ACHN (cell line): ENCODE measurements around the gene GRM5.

Experiments used
- DNase-seq: peaks from one replicate; pipeline ENCODE4 v3.0.0-alpha.2; 2015
- in situ Hi-C: cut with HindIII; loops from 2 replicates; pipeline ENCODE4 v1.10.0; 2017; ENCODE audit warnings: low sequenced_read_pairs, low pct_ligation_motif_present, low pct_unique_long_range_greater_than_20kb

Gene GRM5

DNA sequence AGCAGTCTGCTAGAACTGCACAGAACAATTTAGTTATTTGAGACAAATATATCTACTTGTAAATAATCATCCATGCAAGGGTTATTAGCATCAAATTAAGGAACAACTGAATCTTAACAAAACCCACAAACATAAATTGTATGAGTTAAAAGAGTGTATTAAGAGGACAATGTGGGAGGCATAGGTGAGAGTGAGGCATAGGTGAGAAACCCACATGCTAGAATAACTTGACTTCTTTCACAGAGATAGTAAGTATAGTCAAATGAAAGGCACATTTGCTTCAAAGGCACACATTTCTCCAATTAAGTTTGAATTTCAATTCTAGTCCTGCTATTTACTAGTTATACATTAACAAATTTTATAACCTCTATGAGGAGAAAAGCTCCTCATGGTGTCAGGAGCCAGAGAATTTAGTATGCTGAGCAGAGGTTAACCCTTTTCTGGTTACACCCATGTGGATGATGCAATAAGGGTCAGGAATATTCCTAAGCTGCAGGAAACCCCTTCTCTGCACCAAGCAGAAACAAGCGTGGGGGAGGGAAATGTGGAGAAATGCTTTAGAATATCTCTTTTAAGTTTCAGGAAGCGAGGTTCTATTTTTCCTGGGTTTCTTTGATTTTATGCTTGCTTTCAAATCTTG is 264.2 kb downstream of the GRM5 start:
- in situ Hi-C loops, result no loop called here
- no peak for DNase-seq

DNA sequence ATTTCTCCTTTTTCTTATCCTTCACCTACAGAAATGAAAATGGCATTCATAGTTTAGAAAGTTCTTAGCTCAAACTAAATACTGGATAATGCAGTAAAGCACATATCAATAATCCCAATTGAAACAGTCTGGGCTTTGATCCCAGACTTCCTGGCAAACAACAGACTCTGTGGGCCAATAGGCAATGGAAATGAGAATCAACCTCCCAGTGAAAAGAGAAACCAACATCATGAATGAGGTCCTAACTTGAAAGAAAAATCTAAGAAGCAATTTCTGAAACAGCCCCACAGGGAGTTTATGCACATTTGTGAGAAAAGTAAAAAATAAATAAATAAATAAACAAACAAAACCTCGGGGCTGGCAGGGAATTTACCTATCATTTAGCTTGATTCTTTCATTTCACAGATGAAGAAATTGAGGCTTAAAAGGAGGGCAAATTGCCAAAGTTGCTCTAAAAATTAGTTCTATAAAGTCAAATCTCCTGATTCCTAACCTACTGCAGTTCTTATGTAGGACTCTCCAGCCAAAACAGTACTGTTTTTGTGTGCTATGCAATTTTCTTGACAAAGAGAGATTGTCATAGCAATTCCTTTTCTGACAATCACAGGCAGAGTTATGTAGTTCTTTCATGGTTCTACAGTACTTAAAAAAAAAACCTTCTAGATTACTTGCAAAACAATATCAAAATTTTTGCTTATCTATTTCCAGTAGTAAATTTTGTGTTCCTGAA is 265.8 kb downstream of the GRM5 start:
- DNase-seq, result no peak
- in situ Hi-C loops, result no loop called here

DNA sequence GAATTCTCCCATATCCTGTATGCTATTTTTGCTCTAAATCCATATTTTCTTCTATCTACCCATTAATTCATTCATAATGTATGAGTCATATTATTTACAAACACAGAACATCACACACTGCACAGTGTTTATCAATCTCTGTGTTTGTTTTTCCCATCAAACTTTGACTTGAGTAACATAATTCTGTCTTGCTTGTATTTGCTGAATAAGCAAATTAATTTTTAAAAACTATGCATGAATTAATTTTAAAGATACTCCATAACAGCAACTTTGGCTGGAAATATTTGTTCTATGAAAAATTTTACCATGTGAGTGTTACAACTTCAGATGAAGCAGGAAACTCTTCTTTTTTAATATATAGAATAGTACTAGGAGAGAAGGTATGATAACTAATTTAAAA is 275.6 kb downstream of the GRM5 start:
- DNase-seq, result no peak
- in situ Hi-C loops, result no loop called here

DNA sequence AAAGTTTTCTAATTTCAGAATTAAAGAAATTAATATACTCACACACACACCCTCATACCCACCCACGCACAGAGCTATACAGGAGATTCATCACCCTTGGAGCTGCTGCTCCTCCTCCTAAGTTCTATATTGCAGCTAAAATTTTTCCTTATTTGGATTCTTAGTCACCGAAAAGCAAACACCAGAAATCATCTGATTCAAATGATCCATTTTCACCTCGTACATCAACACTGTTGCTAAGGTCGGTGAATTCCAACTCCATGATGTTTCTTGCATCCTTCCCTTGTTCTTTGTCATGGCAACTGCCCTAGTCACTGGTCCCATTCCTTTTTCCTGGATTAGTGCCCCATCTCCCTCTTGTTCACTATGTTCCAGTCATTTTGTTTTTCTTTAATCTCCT is 286.2 kb downstream of the GRM5 start:
- no peak for DNase-seq
- in situ Hi-C loops, result no loop called here

DNA sequence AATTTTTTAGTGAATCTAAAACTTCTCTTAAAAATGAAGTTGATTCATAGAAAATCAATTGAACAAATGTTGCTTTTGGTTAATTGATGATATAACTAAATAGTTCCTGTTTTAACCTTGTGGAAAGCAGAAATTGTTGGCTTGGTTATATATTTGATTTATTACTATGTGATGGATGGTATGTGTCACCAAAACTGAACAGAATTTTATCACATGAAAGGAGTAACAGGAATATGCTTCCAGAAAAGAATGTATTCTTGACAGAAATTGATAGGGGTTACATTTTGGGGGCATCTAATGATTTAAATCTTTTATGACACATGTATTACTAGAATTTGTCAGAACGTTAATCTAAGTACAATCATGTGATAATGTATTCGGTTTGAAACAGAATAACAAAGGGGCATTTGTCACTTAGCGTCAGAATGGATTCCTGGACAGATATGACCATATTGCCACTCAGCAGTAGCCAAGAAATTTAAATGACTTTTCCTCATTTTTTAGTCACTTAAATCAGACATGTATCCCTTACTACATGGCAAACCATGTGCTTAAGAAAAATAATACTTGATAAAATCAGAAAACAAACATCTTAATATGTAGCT is 295.2 kb downstream of the GRM5 start:
- in situ Hi-C loops, result no loop called here
- DNase-seq, result no peak

DNA sequence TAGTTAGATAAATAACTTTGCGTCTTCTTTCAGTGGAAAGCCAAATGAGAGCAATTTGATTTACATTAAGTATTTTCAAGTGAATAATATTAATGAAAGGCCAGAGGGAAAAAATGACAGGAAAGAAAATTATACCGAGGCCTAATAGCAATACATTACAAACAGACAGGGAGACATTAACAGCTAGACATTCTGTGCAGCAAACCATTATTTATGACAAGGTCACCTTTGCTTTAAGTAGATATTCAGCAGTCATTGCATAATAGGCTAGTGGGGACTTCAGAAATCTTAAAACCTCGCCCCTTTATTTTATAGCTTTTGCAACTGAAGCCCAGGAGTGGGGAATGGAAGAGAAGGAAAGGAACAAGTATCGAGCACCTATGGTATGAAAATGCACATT is 321.6 kb downstream of the GRM5 start:
- DNase-seq, result no peak
- in situ Hi-C loops, result no loop called here

DNA sequence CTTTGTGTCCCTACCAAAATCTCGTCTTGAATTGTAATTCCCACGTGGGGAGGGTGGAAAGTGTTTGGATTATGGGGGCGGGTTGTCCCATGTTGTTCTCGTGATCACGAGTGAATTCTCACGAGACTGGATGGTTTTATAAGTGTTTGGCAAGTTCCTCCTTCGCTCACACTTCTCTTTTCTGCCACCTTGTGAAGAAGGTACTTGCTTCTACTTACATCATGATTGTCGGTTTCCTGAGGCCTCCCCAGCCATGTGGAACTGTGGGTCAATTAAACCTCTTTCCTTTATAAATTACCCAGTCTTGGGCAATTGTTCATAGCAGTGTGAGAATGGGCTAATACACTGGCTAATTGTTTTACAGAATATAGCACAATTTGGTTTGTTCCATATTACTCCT is 326.3 kb downstream of the GRM5 start:
- in situ Hi-C loops, result no loop called here
- DNase-seq, result no peak

DNA sequence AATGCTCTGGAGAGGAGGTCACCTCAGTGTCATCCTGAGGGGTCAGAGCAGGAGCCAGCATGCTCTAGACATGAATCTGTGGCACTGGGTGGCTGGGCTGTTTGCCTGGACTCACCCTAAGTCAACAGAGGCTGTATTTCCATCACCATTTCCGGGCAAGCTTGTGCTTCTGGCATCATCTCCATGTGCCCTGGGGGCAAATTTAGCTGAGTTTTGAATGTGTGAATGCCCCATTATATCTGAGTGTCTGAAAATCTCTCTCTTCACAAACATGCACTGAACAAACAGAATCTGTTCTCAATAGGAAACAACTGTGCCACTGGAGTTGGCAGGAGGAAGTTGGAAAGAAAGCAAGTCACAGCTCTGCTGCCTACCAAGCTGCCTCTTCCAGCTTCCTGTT is 356.2 kb downstream of the GRM5 start:
- in situ Hi-C loops, result no loop called here
- no peak for DNase-seq

DNA sequence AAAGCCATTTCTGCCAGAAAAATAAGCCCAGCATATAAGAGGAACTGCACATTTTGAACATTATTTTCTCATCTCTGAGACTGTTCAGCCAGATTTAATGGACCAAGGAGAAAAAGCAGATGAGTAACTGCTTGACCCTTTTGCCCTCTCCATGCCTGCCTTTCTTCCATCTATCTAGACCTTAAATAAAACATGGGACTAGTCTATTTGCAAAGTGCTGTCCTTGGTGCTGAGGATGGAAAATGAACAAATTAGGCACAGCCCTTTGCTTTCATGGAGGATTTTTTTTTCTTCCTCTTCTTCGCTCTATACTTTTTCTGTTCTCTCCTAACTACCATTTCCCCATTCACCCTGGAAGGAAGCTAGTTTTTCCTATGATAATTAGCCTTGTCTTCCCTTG is 361.3 kb downstream of the GRM5 start:
- peak; percentile 1 for DNase-seq
- in situ Hi-C loops, result no loop called here

DNA sequence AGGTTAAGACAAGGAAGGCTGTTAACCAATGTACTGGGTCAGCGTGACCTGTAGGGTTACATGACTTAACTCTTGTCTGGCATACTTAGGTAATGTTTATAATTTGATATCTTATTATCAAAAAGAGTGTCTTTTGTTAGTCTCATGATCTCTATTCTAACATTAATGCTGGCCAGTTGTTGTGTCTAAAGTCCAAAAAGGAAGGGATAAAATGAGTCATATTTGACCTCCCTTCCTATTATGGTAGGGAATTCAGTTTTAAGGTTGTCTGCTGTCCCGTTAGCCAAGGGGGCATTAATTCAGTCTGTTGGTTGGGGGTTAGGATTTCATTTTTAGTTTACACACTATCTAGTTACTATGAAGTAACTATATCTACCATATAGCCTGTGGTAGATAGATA is 364.0 kb downstream of the GRM5 start:
- no peak for DNase-seq
- in situ Hi-C loops, result no loop called here

DNA sequence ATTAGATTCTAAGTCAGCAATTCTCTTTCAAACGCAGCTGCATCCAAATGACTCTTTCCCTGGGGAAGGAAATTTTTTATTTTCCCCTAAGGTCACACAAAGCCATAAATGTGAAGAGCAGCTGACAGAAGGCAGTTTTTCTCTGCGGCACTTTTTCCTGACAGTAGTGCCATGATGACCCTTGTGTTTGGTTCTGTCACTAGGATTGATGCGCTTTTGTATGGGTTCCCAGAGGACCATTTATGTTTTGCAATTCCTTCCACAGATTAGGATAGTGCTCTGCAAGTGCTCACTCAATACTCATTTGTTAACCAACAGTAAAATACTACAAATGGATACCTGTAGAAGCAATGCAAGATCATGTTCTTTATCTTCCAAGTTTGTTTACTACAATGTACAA is 368.6 kb downstream of the GRM5 start:
- DNase-seq, result no peak
- in situ Hi-C loops, result no loop called here

DNA sequence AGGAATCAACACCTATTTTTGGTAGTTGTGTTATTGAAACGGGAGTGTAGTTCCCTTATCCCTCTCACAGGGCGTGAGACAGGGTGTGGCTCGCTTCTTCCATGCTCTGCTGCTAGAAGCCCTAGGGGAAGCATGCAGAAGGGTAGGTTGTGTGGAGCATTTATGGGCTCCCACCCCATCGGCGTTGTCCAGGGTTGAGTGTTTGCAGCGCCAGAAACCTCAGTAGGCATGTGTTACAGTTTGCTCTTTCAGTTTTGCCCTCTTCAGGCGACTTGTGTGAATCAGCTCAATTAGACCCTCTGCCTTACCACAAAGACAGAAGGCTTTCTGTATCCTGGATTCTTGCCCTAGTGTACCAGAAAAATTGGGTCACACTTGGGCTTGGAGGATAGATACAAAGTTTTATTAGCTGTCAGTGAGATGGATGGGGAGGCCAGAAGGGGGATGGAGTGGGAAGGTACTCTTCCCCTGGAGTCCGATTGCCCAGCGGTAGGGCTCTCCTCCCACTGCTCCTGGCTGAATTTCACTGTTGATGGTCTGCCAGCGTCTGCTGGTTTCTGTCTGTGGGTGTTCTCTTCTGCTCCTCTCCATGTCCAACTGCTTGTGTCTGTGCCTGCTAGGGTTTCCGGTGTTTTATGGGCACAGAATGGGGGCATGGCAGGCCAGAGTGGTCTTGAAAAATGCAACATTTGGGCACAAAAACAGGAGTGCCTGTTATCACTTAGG is 369.9 kb downstream of the GRM5 start:
- in situ Hi-C loops, result no loop called here
- no peak for DNase-seq

DNA sequence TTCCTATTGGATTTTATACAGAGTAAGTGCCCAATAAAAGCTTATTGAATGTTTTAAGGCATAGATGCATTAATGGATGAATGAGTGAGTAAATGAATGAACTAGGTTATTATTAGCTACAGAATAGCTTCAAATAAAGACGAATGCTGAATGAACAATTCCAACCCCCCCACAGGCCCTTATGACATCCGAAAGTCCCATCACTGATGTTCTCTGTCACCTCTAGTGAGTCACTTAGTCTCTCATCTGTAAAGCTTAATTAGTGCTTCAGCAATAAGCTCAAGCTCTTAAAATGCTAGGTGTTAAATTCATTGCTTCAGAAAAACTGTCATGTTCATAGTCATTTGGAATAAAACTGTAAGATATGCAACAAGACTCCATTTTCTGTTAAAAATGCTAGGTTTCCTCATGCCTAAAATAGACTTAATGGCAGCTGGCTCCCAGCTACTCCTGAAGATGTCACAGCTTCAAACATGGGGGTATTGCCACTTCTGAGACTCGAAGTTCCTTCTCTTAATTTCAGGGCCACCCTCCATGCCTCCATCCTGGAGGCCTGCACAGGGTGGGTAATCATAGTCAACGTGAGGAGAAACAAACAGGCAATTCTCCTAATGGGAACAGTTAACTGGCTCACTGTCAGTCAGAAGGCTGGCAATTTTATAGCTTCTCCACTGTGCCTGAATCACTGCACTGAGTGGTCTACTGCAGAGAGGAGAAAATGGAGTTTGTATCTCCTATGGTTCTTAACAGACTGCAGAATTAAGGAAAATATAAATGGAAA is 373.3 kb downstream of the GRM5 start:
- in situ Hi-C loops, result no loop called here
- no peak for DNase-seq

DNA sequence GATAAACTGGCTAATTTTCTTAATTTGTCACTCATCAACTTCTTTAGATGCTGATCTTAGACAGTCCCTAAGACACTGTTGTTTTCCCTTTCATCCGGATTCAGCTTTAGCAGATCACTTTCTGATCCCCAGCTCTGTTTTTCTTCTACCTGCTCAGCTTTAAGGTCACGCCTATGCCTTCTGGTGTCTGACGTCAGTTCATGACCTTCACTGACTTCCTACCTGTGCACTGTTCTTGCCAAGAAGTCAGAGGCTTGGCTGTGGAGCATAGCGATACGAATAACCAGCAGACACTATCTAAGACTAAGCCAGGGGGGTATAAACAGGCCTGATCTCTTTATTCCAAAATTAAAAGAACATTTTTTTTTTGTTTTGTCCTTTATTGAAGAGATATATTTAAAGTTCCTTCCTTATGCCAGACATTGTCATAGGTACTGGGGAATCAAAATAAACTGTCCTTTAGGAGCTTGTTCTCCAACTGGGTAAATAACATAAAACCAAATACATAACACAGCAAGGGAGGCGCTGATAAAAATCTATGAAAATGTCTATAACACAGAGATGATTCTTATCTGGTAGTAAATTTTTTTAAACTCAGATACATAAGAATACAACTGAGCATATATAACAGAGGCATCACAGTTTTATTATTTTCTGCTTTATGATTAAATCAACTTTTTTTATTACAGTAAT is 376.1 kb downstream of the GRM5 start:
- in situ Hi-C loops, result no loop called here
- DNase-seq, result no peak

DNA sequence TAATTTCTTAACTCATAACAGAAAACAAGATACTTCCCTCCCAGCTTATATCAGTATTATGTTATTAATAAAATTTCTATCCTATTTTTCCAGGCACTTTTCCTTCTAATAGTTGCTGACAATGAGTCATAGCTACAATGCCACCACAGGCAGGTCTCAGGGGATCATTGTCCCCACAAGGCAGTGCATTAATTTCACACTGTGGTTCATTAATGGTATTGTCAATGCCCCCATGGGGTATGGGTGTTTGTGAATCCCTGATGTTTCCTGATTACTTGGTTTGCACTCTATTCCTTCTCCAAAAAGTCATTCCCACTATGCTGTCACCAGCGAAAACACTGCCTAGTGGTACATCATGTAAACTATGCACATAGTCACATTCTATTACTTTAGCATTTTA is 382.8 kb downstream of the GRM5 start:
- in situ Hi-C loops, result no loop called here
- DNase-seq, result no peak

DNA sequence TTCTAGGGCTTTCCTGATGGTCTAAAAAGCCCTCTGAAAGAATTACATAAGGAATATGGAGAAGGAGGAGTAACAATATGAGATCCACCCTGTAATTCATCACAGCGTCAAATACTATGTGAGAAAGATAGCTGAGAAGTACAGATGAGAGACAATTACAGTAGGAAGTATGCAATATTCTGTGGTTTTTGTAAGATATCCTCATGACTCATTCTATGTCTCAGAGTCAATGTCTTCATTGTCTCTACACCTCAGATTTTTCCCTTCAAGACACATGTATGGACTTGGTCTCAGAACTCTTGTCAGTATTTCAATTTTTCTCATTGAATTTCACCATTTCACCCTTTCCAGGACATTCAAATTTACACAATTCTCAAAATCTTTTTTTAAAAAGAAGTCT is 385.0 kb downstream of the GRM5 start:
- in situ Hi-C loops, result no loop called here
- DNase-seq, result no peak

DNA sequence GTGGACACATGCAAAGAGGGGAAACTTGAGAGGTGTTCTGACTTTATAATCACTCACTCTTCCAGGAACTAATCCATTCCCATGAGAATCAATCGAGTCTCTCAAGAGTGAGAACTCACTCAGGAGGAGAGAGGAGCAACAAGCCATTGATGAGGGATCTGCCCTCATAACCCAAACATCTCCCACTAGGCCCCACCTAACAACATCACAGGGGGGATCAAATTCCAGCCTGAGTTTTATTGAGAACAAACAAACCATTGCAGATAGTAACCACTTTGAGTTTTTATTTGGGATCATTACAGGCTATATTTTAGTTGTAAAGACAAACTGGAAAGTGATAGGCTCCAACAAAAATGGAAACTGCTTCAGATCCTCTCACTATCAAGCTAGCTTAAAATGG is 399.4 kb downstream of the GRM5 start:
- in situ Hi-C loops, result no loop called here
- no peak for DNase-seq

DNA sequence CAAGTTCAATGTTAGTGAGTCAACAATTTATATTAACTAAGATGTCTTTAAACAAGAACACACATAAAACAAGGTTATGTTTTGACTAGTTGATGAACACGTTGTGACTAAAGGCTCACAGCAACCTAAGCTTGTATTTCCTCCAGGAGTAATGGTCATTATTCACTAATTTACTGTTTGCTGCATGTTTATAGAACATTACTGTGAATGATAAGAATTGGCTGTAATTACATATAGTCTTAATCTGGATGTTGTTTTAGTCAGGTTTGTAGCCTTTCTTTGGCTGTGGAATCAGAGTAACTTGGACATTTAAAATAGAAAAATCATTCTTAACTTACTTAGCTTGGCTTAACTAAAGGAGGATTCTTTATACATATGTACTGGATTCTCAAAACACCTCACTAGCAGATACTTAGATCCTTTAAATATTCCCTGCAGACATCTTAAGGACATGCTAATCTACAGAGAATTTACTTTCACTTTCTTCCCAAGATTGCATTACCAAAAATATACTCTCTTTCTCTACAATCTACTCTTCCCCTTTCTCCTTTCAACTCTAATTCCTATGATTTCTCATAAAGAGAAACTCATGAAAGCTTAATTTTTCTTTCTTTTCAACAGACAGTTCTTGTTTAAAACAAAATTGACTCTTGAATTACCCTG is 408.6 kb downstream of the GRM5 start:
- in situ Hi-C loops, result no loop called here
- DNase-seq, result peak; percentile 1
